Esophagus muscularis mucosa (tissue), 4 donors: ENCODE data around the gene FAM3C. TPM values are rescaled to one million over a fixed set of nuclear protein-coding genes. Genes with fewer than 3 reads are reported as not detected.

Source experiments
- DNase-seq: peaks from one replicate; pipeline ENCODE4 v3.0.0-alpha.2; 2017; ENCODE audit errors: extremely low spot score
- H3K27ac ChIP-seq, 4 donors: fragments of 200-600 bp; sonication (generic); replicated peaks in 1 of 4; 1 replicate in 3 of 4; 2 replicates in 1 of 4; pipeline ENCODE4 v1.5.1; 2016 to 2019; ENCODE audit warnings: mild to moderate bottlenecking in 1 of 4
- H3K27me3 ChIP-seq, 4 donors: fragments of 200-600 bp; sonication (generic); one replicate each; pipeline versions ENCODE4 v1.5.1 to v1.6.0; 2016 to 2019
- H3K36me3 ChIP-seq, 4 donors: fragments of 200-600 bp; sonication (generic); one replicate each; pipeline ENCODE4 v1.5.1; 2016 to 2019
- H3K4me1 ChIP-seq, 4 donors: fragments of 200-600 bp; sonication (generic); one replicate each; pipeline ENCODE4 v1.5.1; 2016 to 2019
- H3K4me3 ChIP-seq, 4 donors: fragments of 200-600 bp; sonication (generic); 1 replicate in 2 of 4; 2 replicates in 2 of 4; pipeline ENCODE4 v1.5.1; 2016 to 2019; ENCODE audit warnings: mild to moderate bottlenecking in 4 of 4, moderate library complexity in 1 of 4
- H3K9me3 ChIP-seq, 4 donors: fragments of 200-600 bp; sonication (generic); 1 replicate in 3 of 4; 2 replicates in 1 of 4; pipeline ENCODE4 v1.5.1; 2016 to 2019
- CTCF ChIP-seq, 3 experiments: fragments of 200-600 bp in 2 of 3; fragments of 450-650 bp in 1 of 3; sonication (generic) in 2 of 3; IDR thresholded peaks; one replicate each; pipeline ENCODE4 v1.5.1; 2017 to 2019; ENCODE audit warnings: antibody characterized with exemption in 3 of 3, mild to moderate bottlenecking in 2 of 3, moderate library complexity in 1 of 3
- EP300 ChIP-seq: sonication (generic); formaldehyde crosslinking; IDR thresholded peaks from one replicate; pipeline ENCODE4 v1.6.1; 2017; ENCODE audit warnings: antibody characterized with exemption
- POLR2A ChIP-seq: fragments of 450-650 bp; IDR thresholded peaks from one replicate; pipeline ENCODE4 v1.6.1; 2017; ENCODE audit warnings: antibody characterized with exemption, moderate library complexity, mild to moderate bottlenecking, low read depth
- POLR2AphosphoS5 ChIP-seq, 2 donors: sonication (generic); formaldehyde crosslinking; IDR thresholded peaks; one replicate each; pipeline ENCODE4 v1.6.1; 2017; ENCODE audit warnings: antibody characterized with exemption in 2 of 2
- WGBS: methylation state at CpG from one replicate; pipeline ENCODE4 v1.1.5; 2018; 5-methylcytosine and 5-hydroxymethylcytosine counted together
- intact Hi-C: fragments of 100-400 bp; cut with DNase I; formaldehyde crosslinking; loops from one replicate; pipeline ENCODE4 v1.15.1; 2023
- total RNA-seq, 4 donors: library from RNA; depleted of rRNA; stranded (reverse); fragments of >200 nt; gene quantifications; one replicate each; pipeline versions ENCODE4 v1.1.0 to v1.2.1, GENCODE V29; 2016

FAM3C gene
- total RNA-seq, 4 donors from 2014 or later = 26.6 to 41.9 (median 30.7) TPM

- Histone ChIP-seq H3K36me3 (no peaks in the 10 kb centered on the region), H3K27ac (no peak overlapping the region), H3K9me3 (peaks cover 0 to 6% (median 2%) of the 10 kb centered on the region in 4 donors), H3K27me3 (no peaks in the 10 kb centered on the region), H3K4me3 (no peak overlapping the region), H3K4me1 (no peaks in the 10 kb centered on the region)
- intact Hi-C loops = no loop called here
- no peak for TF ChIP-seq EP300
- no peak for TF ChIP-seq CTCF (IDR thresholded peaks at IDR 0.05)
- TF ChIP-seq POLR2A = no peak
- no peak for TF ChIP-seq POLR2AphosphoS5 (IDR thresholded peaks at IDR 0.05)
- 76% methylated on average over 4 of the region's 4 CpGs for WGBS
- no peak for DNase-seq
Measured at GRCh38 chr7:121307021-121307574, 89.0 kb downstream of the FAM3C start.

GRCh38 chr7:121306565-121306964 is 89.5 kb downstream of the FAM3C start:
- no peak overlapping the region for H3K4me3 ChIP-seq

GRCh38 chr7:121305109-121305508 is 91.0 kb downstream of the FAM3C start:
- no peak overlapping the region for H3K27ac ChIP-seq
- H3K27me3 ChIP-seq = no peaks in the 10 kb centered on the region
- peaks cover 0 to 6% (median 2%) of the 10 kb centered on the region in 4 donors for H3K9me3 ChIP-seq
- no peak overlapping the region for H3K4me3 ChIP-seq
- TF ChIP-seq POLR2A (no peak), POLR2AphosphoS5 (IDR thresholded peaks at IDR 0.05) (no peak), CTCF (IDR thresholded peaks at IDR 0.05) (no peak), EP300 (no peak)
- 85% methylated on average over 3 of the region's 3 CpGs for WGBS
- intact Hi-C loops = no loop called here
- DNase-seq = no peak
- H3K4me1 ChIP-seq = no peaks in the 10 kb centered on the region
- H3K36me3 ChIP-seq = no peaks in the 10 kb centered on the region

More at GRCh38 chr7:121306565-121306964, 89.5 kb downstream of the FAM3C start:
- no peak for DNase-seq
- intact Hi-C loops = no loop called here
- Histone ChIP-seq H3K27me3 (no peaks in the 10 kb centered on the region), H3K4me1 (no peaks in the 10 kb centered on the region), H3K36me3 (no peaks in the 10 kb centered on the region), H3K27ac (no peak overlapping the region), H3K9me3 (peaks cover 0 to 6% (median 2%) of the 10 kb centered on the region in 4 donors)
- TF ChIP-seq EP300 (no peak), POLR2AphosphoS5 (IDR thresholded peaks at IDR 0.05) (no peak), POLR2A (no peak), CTCF (IDR thresholded peaks at IDR 0.05) (no peak)
- WGBS = 62% methylated on average over 3 of the region's 3 CpGs

GRCh38 chr7:121304102-121304658 is 91.9 kb downstream of the FAM3C start:
- intact Hi-C loops = no loop called here
- Histone ChIP-seq H3K36me3 (no peaks in the 10 kb centered on the region), H3K4me1 (no peaks in the 10 kb centered on the region), H3K9me3 (peaks cover 0 to 4% (median 0%) of the 10 kb centered on the region in 4 donors), H3K4me3 (no peak overlapping the region), H3K27ac (no peak overlapping the region), H3K27me3 (no peaks in the 10 kb centered on the region)
- no peak for DNase-seq
- 90% methylated on average over 1 of the region's 1 CpG for WGBS
- TF ChIP-seq POLR2AphosphoS5 (IDR thresholded peaks at IDR 0.05) = no peak
- no peak for TF ChIP-seq POLR2A
- TF ChIP-seq CTCF (IDR thresholded peaks at IDR 0.05) = no peak
- TF ChIP-seq EP300 = no peak
